ENCODE results near the gene UCP1.
"Not testable (repeated sequence)": the region's sequence is repeated elsewhere in the genome, so short reads cannot be mapped to it uniquely, and the experiment has no call there.

Gene UCP1

DNA sequence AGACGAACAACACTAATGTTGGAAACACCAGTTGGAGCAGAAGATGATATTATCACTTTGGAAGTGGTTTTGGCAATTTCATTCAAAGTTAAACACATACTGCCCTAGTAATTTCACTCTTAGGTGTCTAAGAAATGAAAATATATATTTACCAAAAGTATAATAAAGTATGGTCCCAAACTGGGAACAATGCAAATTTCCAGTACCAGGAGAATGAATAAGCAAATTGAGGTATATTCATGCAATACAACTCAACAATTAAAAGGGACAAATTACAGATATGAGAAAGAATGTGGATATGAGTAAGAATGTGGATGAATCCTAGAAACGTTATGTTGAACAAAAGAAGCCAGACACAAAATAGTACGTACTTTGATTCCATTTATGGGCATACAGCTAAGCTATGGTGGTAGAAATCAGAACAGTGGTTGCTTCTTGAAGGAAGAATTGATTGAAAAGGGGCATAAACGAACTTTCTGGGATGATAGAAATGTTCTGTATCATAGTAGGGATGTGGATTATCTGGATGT lies 34.7 kb downstream of the UCP1 start:
- DNase-seq (ENCODE audit: low read depth): no peak

DNA sequence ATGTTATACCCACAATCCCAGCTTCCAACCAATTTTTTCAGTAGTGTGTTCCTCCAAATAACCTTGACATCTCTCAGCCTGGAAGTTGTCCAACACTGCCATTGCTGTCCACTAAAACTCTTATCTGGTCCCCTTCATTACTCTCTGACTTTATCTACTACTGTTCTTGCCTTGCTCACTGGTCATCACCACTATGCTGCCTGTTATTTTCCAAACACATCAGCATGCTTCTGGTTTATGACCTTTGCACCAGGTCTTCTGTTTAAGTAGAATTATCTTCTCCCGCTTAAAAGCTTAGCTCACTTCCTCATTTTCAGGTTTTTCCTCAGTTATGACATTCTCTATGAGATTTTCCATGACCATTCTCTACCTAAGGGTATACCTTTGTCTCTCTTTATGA lies 39.3 kb downstream of the UCP1 start:
- no peak for DNase-seq (ENCODE audit: low read depth)

DNA sequence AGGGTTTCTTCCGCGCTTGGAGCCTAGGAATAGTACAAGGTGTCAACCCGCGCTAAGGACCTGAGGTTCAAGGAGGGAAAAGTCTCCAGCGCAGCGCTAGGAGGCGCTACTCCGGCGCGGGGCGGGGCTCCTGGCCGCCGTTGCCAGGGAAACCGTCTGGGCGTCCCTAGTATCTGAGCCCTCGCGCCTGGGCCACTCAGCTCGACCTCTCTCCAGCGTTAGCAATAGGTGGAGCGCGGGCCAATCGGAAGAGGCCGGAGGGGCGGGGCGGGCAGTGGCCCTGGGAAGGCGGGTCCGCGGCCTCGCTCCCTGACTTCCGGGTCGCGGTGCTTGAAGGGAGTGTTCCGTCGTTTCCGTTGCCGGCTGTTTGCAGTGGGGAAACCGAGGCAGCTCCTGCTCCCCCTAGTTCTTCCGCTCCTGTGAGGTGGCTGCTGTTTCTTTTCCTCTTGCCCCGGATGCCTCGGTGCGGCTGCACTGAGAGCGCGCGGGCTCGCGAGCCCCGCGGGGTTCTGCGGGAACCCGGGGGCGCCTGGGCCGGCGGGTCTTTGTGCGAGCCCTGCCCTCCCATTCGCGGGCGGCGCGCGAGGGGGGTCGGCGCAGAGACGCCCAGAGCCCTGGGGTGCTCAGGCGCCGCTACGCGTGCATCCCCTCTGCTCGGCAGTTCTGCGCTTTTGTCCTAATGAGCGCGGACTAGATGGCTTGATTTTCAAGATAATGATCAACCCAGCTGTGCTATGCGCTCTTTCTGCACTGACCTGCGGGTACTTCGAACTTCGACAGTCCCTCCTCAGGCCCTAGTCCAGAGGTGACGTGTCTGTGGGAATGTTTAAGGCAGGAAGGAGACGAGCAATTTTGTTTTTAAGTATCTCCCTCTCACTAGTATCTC lies 44.7 kb downstream of the UCP1 start, which contains the start of gene ELMOD2:
TSS of gene ELMOD2 (plus strand) at position 312 of the 886 bp plus-strand sequence. CDS start 1,261 bp downstream, outside the sequence.
- DNase-seq (ENCODE audit: low read depth): peak; percentile 95

DNA sequence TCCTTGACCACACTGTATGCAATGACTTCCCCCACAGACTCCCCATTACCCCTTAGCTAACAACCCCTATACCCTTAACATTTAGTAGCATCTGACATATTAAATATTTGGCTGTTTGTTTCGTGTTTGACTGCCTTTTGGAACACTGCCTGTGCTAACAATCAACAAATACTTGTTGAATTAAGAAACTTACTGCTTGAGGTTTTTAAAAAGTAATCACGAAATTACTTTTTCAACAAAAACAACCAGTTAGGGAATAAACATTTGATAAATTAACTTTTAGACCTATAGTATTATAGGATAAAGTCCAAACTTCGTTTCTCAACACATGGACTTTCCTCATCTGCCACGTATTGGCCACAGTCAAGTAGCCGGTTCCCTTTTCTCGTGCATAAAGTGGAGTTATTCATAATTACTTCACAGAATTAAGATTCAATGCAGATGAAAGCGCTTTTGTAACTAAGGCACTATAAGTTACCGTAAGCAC lies 45.3 kb downstream of the UCP1 start:
- DNase-seq (ENCODE audit: low read depth): no peak

DNA sequence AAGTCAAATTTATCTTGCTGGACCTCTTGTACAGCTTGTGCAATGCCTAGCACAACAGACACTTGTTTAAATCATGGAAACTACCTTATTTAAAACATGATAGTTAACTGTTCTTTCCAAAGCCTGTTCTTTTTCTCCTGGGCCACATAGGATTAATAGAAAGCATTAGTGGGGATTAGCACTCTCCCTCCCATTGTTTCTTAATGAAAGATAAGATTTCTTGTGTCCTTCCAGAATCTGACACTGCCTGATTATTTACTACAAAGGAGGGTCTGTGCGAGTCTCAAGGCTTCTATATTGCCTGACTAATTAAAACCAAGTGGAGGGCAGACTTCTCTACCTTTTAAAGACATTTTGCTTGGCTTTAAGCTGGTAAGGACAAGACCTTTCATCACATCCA lies 53.3 kb downstream of the UCP1 start:
- DNase-seq (ENCODE audit: low read depth): no peak

DNA sequence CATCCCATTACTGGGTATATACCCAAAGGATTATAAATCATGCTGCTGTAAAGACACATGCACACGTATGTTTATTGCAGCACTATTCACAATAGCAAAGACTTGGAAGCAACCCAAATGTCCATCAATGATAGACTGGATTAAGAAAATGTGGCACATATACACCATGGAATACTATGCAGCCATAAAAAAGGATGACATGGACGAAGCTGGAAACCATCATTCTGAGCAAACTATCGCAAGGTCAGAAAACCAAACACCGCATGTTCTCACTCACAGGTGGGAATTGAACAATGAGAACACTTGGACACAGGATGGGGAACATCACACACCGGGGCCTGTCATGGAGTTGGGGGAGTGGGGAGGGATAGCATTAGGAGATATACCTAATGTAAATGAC lies 55.0 kb downstream of the UCP1 start:
- not testable (repeated sequence) for DNase-seq (ENCODE audit: low read depth)
